Stimulated activated CD4-positive, alpha-beta T cell treated with anti-CD3 and anti-CD28 coated beads, Interleukin-4, amount 100 ng/mL, for 1 hour (primary cell): ENCODE data around the gene COX19.
A peak's percentile ranks its signal among the peaks of the same experiment; 100 is the strongest.

Experiments used
- DNase-seq: peaks from one replicate; pipeline ENCODE4 v3.0.0-alpha.2; 2020

COX19 gene, protein sequence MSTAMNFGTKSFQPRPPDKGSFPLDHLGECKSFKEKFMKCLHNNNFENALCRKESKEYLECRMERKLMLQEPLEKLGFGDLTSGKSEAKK

GRCh38 chr7:974820-975681 lies at the start of gene COX19:
COX19 (minus strand) TSS chr7:975549; CDS start chr7:975509, 40 bp downstream.
- peak; percentile 91 for DNase-seq

GRCh38 chr7:1024331-1024841 lies 49.0 kb upstream of the COX19 start:
- no peak for DNase-seq

DNA sequence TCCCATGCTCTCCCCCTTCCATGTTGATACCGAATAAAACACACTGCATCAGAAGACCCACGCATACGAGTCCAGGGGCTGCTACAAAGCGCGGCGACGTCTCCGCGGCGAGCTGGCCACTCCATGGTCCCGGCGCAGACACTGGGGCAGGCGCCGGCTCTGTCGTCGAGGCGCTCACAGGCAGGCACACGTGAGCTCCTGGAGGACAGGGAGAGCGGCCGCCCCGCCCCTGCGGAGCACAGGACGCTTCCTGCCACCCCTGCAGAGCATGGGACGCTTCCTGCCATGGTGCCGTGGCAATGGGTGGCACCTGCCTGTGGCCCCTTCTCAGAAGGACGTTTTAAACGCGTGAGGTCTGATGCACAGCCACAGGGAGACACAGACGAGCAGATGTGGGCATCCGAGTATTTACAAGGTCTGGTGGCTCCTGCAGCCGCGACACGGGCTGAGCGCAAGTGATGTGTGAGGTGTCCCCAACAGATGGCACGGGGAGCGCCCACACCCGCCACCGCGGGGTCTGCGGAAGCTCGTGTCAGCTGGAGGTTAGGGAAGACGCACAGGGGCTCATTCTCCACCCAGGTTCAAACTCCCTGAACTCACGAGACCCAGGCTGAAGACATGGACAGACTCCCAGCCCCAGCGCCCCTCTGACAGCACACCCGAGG lies 47.6 kb upstream of the COX19 start:
- no peak for DNase-seq

- no peak for DNase-seq
Measured at GRCh38 chr7:1022356-1022755, 47.0 kb upstream of the COX19 start.

DNA sequence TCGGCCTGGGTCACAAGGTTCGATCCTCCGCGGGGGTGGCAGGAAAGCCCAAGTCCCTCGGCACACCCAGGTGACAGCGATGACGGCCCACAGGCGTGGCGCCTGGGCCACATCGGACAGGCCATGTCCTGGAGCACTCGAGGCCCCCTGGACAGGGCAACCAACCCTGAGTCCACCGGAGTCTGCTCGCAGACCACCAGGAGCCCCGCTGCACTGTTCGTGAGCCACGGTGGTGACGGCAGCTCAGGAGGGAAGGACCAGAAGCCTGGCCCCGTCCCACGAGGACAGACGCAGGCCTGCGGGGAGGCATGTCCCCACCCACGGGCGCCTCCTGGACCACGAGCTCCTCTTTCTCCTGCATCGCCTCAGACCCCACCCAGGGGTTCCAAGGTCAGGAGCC lies 46.6 kb upstream of the COX19 start:
- DNase-seq = no peak

GRCh38 chr7:1021366-1021765 lies 46.0 kb upstream of the COX19 start:
- DNase-seq = no peak

DNA sequence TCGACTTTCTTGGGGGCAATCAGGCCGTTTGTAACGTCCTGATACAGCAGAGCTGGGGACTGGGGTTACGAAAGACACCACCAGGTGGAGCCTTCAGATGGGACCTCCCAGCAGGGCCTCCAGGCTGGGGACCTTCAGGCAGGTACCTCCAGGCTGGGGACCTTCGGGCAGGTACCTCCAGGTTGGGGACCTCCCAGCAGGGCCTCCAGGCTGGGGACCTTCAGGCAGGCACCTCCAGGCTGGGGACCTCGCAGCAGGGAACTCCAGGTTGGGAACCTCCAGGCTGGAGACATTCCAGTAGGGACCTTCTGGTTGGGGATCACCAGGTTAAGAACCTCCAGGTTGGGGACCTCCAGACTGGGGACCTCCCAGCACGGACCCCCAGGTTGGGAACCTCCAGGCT lies 45.5 kb upstream of the COX19 start:
- DNase-seq = no peak

DNA sequence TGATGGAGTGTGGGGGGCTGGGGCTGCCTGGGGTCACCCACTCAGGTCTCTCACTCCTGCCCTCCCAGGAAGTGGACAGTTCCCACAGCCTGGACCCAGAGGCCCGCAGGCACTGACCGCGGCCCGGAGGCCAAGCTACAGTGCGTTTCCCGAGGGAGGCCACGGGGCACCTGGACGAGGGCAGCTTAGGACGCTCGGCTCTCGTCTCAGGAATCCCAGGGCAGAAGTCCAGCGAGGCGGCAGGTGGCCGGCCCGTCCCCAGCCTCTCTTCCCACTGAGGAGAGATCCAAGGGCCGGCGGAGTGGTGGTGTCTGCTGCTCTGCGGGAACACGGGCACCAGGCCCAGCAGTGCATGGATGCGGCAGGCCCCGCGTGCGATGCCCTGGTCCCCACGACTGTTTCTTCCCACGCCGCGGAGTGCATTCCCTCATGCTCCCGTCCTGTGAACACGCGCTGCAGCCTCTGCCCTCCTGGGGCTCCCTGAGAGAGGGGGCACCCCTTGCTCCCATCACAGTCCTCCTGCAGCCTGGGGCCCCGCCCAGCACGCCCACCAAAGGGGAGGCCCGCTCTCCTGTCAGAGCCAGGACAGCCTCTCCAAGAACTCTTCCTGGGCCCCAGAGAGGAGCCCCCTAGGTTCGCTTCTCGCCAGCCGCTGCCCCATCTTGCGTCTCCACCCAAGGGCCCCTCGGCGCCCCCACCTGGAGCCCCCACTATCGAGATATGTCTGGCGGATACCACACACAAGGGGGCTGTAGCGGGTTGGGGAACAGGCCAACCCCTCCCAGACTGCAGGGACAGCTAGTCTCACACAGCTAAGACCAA lies 44.7 kb upstream of the COX19 start:
- no peak for DNase-seq

GRCh38 chr7:1019255-1019785 lies 44.0 kb upstream of the COX19 start:
- DNase-seq = no peak

DNA sequence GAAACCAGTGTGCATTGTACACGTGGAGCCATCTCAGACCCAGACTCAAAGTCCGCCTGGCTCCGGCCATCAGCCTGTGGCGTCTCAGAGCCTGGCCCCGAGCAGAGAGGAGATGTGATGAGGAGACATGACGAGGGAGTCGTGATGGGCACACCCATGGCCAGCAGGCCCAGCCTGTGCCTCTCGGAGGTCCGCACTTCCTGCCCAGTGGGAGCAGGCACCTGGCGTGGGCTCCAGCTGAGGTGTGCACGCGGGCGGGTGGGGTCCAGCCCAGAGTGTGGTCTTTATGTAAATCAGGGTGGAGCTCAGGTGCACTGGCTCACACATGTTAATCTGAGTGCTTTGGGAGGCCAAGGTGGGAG lies 43.0 kb upstream of the COX19 start:
- no peak for DNase-seq

DNA sequence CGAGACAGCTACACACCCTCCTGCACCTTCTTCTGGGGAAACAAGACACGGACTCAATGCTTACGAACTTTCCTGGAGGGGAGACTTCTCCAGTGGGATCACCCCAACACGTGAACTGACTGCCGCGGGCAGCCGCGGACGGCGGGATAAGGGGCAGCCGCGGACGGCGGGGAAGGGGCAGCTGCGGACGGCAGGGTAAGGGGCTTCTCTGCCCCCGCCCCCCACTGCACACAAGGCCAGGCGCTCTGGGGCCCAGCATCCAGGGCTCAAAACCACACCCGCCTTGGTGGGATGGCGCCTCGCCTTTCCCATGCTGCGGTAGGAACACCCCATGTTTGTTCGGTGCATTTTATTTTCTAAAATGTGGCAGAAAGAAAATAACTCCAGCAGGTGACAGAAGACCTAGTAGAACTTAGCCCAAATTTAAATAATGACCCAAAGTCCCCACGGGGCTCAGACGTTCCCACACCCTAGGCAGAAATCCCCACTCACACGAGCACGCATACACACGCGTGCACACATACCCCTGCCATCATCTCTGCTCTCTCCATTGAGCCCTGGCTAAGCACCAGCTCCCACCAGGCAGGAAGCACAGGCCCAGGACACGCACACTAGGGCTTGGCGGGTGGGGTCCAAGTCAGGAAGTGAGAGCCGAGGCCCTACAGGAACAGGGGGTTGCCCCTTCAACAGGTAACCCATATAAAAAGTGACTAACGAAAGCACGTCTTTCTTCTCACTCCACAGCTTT lies 42.4 kb upstream of the COX19 start:
- no peak for DNase-seq

DNA sequence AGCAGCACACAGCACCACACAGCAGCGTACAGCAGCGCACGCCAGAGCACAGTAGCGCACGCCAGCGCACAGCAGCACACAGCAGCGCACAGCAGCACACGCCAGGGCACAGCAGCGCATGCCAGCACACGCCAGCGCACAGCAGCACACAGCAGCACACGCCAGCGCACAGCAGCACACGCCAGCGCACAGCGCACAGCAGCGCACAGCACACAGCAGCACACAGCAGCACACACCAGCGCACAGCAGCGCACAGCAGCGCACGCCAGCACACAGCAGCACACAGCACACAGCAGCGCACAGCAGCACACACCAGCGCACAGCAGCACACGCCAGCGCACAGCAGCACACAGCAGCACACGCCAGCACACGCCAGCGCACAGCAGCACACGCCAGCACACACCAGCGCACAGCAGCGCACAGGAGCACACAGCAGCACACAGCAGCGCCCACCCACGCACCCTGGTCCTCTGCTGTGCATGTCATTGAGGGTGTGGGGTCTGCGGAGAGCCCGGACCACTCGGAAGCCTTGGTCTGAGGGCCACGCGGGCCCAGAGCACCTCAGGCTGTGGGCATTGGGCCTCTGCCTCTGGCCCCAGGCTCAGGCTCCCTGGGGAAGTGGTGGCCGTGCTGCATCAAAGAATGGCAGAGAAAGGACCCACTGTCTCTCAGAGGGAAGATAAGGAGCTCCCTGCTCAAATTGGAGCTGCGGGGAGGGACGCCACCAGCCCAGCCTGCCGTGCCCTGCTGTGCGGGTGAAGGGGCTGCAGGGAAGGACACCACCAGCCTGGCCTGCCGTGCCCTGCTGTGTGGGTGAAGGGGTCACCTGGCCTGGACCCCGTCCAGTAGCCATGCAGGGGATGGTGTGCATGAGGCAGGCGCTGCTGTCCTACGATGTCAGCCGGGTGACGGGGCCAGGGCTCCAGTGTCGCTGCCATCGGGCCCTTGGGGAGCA lies 41.5 kb upstream of the COX19 start:
- no peak for DNase-seq

DNA sequence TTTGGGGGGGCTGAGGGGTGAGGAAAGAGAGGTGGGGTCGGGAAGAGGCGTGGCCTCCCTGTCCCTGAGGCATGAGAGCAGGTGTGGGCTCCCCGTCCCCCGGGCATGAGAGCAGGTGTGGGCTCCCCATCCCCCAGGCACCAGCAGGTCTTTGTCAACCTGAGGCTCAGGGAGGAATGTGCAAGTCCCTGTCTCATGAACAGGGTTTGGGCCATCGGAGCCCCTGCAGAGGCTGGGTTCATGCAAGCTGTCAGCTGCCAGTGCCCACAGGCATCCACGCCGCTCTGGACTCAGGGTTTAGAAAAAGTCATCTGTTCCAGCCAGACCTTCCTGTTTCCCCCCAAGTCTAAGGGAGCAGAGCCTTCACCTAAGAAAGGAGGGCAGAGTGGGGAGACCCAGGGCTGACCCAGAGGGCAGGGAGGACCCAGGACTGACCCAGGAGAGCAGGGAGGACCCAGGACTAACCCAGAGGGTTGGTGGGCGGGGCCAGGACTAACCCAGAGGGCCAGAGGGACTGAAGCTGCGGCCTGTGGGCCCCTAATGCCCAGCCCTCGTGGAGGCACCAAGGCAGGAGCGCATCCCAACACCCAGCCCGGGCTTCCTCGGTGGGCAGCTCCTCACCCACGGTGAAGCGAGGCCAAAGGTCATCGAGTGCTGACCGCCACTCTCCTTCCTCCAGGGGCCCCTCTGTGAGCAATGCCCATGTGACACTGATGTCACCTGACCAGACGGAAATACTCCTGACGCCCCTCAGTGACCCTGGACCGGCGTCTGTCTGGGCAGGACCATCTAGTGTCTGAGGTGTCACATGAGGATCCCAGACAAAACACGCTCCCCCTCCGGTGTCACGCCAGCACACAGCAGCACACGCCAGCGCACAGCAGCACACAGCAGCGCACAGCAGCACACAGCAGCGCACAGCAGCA lies 40.1 kb upstream of the COX19 start:
- no peak for DNase-seq

GRCh38 chr7:1014681-1015080 lies 39.3 kb upstream of the COX19 start:
- DNase-seq = no peak

- DNase-seq = no peak
Measured at GRCh38 chr7:1013581-1013980, 38.2 kb upstream of the COX19 start.

- no peak for DNase-seq
Measured at GRCh38 chr7:1012716-1013095, 37.4 kb upstream of the COX19 start.

- DNase-seq = no peak
Measured at GRCh38 chr7:1012004-1012715, 36.8 kb upstream of the COX19 start.

DNA sequence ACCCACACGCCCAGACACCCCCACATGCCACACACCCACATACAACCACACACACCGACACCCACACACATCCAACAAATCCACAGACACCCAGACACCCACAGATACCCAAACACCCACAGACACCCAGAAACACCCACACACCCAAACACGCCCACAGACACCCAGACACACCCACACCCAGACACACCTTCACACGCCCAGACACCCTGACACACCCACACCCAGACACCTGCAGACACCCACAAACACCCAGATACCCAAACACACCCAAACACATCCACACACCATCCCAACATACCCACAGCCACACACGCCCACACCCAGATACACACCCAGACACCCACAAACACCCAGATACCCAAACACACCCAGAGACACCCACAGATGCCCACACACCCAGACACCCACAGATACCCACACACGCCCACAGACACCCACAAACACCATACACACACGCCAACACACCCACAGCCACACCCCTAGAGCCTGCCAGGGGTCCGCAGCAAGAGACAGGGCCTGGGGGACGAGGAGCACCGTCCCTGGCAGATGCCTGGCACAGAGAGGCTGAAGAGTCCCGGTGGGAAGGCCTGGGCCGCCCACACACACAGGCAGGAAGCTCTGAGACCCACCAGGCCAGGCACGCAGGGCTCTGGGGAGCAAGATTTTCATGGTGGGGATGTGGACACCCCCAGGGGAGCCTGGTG lies 36.1 kb upstream of the COX19 start:
- no peak for DNase-seq

DNA sequence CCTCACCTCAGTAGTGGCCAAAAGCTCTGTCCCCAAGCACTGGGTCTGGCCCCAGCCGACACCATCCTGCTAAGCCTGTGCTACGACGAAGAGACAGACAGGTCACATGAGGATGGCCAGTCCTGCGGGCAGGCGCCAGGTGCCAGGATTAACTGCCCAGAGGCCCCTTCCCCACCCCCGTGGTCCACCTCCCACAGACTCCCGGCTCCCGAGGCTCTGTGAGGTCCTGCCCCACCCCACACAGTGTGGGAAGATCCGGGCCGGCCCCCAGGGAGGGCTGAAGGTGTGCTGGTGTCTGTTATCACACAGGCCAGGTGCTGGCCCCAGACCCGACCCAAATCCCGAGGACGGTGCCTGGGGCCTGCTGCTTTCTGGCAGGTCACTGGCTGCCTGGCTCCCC lies 34.9 kb upstream of the COX19 start:
- DNase-seq = no peak
